ENCODE measurements around the gene EEF1E1.
A peak's percentile ranks its signal among the peaks of the same experiment; 100 is the strongest.
"Not testable (repeated sequence)": the region's sequence is repeated elsewhere in the genome, so short reads cannot be mapped to it uniquely, and the experiment has no call there.

Gene EEF1E1

GRCh38 chr6:8061736-8062135 is 40.6 kb downstream of the EEF1E1 start:
- DNase-seq, result no peak

DNA sequence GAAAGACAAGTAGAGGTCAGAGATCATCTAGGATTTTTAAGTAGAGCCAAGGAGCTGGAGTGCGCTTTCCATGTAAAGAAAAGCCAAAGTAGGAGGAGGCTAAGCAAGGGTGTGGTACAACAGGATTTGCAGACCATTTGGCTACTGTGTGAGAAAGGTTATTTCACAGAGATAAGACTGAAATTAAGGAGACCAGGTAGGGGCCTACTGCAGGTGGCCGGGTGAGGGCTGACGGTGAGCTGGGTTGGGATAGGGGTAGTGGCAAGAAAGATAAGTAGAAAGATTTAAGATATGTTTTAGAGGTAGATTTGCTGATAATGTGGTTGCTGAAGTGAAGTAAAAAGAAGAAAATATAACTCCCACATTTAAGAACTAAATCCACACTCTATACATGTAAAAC is 42.0 kb downstream of the EEF1E1 start:
- no peak for DNase-seq

- DNase-seq, result peak; percentile 43
Measured at GRCh38 chr6:8059129-8059528, 43.2 kb downstream of the EEF1E1 start.

DNA sequence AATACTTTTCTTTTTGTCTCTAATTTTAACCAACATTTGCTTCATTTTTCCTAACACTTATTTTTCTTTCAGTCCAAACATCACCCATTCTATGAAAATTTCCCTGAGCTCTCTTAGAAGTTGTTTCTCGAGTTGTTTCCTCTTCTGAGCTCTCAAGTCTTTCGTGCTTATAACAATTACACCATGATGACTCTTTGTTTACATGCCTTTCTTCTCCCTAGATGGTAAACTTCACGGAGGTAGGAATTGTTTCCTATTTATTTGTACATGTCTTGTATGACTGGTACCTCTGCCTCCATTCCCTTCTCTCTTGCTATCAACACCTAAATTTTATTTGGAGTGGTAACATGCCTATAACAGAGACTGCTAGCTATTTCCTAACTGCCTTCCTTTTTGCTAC is 44.6 kb downstream of the EEF1E1 start:
- no peak for DNase-seq

GRCh38 chr6:8057263-8057662 is 45.1 kb downstream of the EEF1E1 start:
- DNase-seq, result no peak

GRCh38 chr6:8054276-8054675 is 48.1 kb downstream of the EEF1E1 start:
- no peak for DNase-seq

DNA sequence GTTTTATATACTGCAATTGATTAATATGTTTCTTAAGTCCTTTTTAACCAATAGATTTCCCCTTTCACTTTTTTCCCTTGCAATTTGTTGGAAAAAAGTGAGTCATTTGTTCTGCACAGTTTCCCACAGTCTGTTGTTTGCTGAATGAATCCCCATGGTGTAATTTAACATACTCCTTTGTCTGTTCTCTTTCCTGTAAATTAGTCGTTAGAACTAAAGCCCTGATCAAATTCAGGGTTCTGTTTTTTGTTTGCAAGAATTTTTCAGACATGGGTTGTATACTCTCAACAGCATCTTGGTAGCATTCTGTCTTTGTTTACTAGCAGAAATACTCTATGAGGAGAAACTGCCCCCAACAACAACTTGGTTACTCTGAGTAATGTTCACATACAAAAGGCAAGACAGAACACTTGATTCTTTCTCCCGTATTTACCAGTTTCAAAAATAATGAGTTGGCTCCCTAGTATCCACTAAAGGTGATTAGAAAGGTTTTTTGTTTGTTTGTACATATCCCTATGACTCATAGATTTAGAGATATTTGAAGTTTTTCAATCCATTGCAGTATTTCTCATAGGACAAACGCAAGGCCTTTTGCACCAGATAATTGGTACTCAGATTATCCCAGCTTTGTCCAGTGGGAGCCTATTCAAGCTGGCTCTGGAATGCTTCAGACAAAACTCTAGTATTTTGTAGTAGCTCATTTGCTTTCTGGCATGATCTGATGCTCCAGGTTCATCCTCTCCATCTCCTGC is 54.6 kb downstream of the EEF1E1 start:
- DNase-seq, result no peak

DNA sequence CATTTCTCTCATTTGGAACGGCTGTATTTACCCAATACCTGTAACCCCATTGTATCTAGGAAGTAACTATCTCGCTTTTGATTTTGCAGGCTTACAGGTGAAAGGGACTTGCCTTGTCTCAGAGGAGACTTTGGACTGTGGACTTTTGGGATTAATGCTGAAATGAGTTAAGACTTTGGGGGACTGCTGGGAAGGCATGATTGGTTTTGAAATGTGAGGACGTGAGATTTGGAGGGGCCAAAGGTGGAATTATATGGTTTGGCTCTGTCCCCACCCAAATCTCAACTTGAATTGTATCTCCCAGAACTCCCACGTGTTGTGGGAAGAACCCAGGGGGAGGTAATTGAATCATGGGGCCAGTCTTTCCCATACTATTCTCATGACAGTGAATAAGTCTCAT is 56.6 kb downstream of the EEF1E1 start:
- not testable (repeated sequence) for DNase-seq

- DNase-seq, result no peak
Measured at GRCh38 chr6:8043221-8043620, 59.1 kb downstream of the EEF1E1 start.

DNA sequence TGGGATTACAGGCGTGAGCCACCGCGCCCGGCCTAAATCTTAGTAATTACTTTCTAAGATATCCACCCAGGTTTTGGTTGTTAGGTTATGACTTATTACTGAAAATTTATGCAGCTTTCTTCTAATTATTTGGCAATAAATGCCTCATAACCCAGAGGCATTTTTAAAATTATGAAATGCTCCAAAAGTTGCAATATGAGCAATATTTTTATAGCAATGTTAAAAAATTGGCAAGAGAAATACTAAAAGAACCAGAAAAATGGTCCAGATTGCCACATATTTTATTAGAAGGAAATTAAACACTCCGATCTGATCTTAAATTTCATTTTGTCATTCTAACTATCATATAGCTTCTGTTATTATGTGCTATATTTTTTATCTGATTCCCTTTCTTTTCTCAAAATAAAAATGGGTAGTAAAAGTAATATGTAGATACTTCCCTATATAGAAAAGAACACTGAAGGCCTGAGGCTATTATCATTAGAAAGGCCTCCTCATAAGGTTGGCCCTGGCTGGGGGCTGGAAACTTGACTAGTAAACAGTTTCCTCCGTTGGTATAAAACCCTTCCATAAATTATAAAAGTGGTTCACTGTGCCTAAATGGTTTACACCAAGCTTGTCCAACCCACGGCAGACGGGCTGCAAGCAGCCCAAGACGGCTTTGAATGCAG is 60.3 kb downstream of the EEF1E1 start:
- DNase-seq, result no peak

GRCh38 chr6:8034107-8034506 is 68.2 kb downstream of the EEF1E1 start:
- DNase-seq, result not testable (repeated sequence)

- DNase-seq, result no peak
Measured at GRCh38 chr6:8030920-8031319, 71.4 kb downstream of the EEF1E1 start.

Data from hematopoietic multipotent progenitor cell treated with erythropoietin and hydrocortisone succinate and interleukin-3 and kit ligand, for 8 days (in vitro differentiated cells).